ENCODE data around the gene HSFX4.

Gene HSFX4

GRCh38 chrX:149908308-149908707, 21.1 kb upstream of the HSFX4 start:
- ATAC-seq (ENCODE audit: low read depth) (no peak), DNase-seq (ENCODE audit: low spot score) (no peak)
- Histone ChIP-seq H3K4me3 (ENCODE audit: severe bottlenecking) (no peak overlapping the region), H3K9me3 (ENCODE audit: severe bottlenecking) (no peaks in the 10 kb centered on the region), H3K27ac (ENCODE audit: poor library complexity, severe bottlenecking) (no peak overlapping the region), H3K4me1 (ENCODE audit: insufficient read depth, poor library complexity, severe bottlenecking) (no peaks in the 10 kb centered on the region), H3K27me3 (ENCODE audit: insufficient read depth, poor library complexity, severe bottlenecking) (no peaks in the 10 kb centered on the region), H3K36me3 (ENCODE audit: low read depth) (no peaks in the 10 kb centered on the region)
- no peak for TF ChIP-seq CTCF (IDR thresholded peaks at IDR 0.05; ENCODE audit: poor library complexity, severe bottlenecking)

- H3K4me1 ChIP-seq (ENCODE audit: insufficient read depth, poor library complexity, severe bottlenecking) = no peaks in the 10 kb centered on the region
- no peak overlapping the region for H3K27ac ChIP-seq (ENCODE audit: poor library complexity, severe bottlenecking)
- H3K27me3 ChIP-seq (ENCODE audit: insufficient read depth, poor library complexity, severe bottlenecking) = no peaks in the 10 kb centered on the region
- ATAC-seq (ENCODE audit: low read depth) = no peak
- H3K9me3 ChIP-seq (ENCODE audit: severe bottlenecking) = no peaks in the 10 kb centered on the region
- H3K4me3 ChIP-seq (ENCODE audit: severe bottlenecking) = no peak overlapping the region
- DNase-seq (ENCODE audit: low spot score) = no peak
- TF ChIP-seq CTCF (IDR thresholded peaks at IDR 0.05; ENCODE audit: poor library complexity, severe bottlenecking) = no peak
- H3K36me3 ChIP-seq (ENCODE audit: low read depth) = no peaks in the 10 kb centered on the region
These were observed 20.6 kb upstream of the HSFX4 start for GRCh38 chrX:149908727-149909126.

- H3K9me3 ChIP-seq (ENCODE audit: severe bottlenecking) = no peaks in the 10 kb centered on the region
- no peak for DNase-seq (ENCODE audit: low spot score)
- no peaks in the 10 kb centered on the region for H3K4me1 ChIP-seq (ENCODE audit: insufficient read depth, poor library complexity, severe bottlenecking)
- H3K27me3 ChIP-seq (ENCODE audit: insufficient read depth, poor library complexity, severe bottlenecking) = no peaks in the 10 kb centered on the region
- no peak for TF ChIP-seq CTCF (IDR thresholded peaks at IDR 0.05; ENCODE audit: poor library complexity, severe bottlenecking)
- H3K4me3 ChIP-seq (ENCODE audit: severe bottlenecking) = no peak overlapping the region
- no peaks in the 10 kb centered on the region for H3K36me3 ChIP-seq (ENCODE audit: low read depth)
- no peak for ATAC-seq (ENCODE audit: low read depth)
- H3K27ac ChIP-seq (ENCODE audit: poor library complexity, severe bottlenecking) = no peak overlapping the region
These were observed 19.8 kb upstream of the HSFX4 start for GRCh38 chrX:149909324-149910177.

GRCh38 chrX:149910178-149910695, 19.1 kb upstream of the HSFX4 start:
- Histone ChIP-seq H3K9me3 (ENCODE audit: severe bottlenecking) (no peaks in the 10 kb centered on the region), H3K27me3 (ENCODE audit: insufficient read depth, poor library complexity, severe bottlenecking) (no peaks in the 10 kb centered on the region), H3K27ac (ENCODE audit: poor library complexity, severe bottlenecking) (no peak overlapping the region), H3K36me3 (ENCODE audit: low read depth) (no peaks in the 10 kb centered on the region), H3K4me1 (ENCODE audit: insufficient read depth, poor library complexity, severe bottlenecking) (no peaks in the 10 kb centered on the region), H3K4me3 (ENCODE audit: severe bottlenecking) (no peak overlapping the region)
- DNase-seq (ENCODE audit: low spot score) (no peak), ATAC-seq (ENCODE audit: low read depth) (no peak)
- TF ChIP-seq CTCF (IDR thresholded peaks at IDR 0.05; ENCODE audit: poor library complexity, severe bottlenecking) = no peak
